Choroid plexus epithelial cell (primary cell): Measurements from ENCODE around the gene TMEM132D.
A peak's percentile ranks its signal among the peaks of the same experiment; 100 is the strongest.
"Not testable (repeated sequence)": the region's sequence is repeated elsewhere in the genome, so short reads cannot be mapped to it uniquely, and the experiment has no call there.

Source experiments
- DNase-seq: peaks from one replicate; pipeline ENCODE4 v3.0.0-alpha.2; 2010; ENCODE audit warnings: low read depth
- H3K4me3 ChIP-seq: 2 replicates; pipeline ENCODE4 v1.5.1; 2011; ENCODE audit warnings: low read depth, mild to moderate bottlenecking, control low read depth, low read length, moderate library complexity
- CTCF ChIP-seq: conservative IDR thresholded peaks from 2 replicates; pipeline ENCODE4 v1.5.1; 2011; ENCODE audit warnings: low read depth, mild to moderate bottlenecking, control low read depth, inconsistent platforms, low read length, moderate library complexity

The TMEM132D gene

DNA sequence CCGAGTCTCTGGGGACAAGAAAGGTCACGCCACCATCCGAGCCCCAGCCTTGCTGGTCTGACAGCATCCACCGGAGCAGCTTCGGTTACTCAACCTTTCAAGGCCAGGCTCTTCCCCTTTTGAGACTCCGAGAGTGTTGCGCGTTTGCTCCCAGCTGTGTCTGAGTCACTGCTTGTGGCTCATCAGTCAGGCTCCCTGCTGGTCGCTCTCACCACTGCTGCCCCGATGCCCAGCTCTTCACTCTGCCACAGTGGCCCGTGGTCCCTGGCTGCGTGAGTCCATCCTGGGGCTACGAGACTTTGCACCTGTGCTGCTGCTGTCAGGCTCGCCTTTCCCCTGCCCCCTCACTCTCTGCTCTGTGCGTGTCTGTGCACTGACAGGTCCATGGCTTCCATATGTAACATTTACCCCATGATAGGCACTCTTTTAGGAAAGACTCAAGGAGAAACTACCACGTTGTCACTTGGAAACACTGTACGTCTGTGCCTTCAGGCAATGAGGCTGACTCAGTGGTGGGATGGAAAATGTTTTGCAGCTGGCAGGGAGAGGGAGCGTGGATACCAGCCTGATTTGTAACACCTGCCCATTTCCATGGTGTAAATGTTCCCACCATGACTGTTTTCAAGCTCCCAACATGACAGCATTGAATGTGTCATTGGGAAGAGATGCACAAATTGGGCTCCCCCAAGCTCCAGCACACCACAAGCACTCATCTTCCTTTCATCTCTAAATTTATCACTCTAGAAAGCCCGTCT, 350.7 kb downstream of the TMEM132D start:
- no peak for TF ChIP-seq CTCF
- no peak overlapping the region for H3K4me3 ChIP-seq
- DNase-seq = peak; percentile 72

GRCh38 chr12:129551441-129551840, 352.4 kb downstream of the TMEM132D start:
- TF ChIP-seq CTCF = no peak
- DNase-seq = no peak
- H3K4me3 ChIP-seq = no peak overlapping the region

GRCh38 chr12:129550353-129550752, 353.5 kb downstream of the TMEM132D start:
- H3K4me3 ChIP-seq = no peak overlapping the region
- TF ChIP-seq CTCF = no peak
- no peak for DNase-seq

GRCh38 chr12:129549656-129550055, 354.2 kb downstream of the TMEM132D start:
- no peak overlapping the region for H3K4me3 ChIP-seq
- DNase-seq = no peak
- no peak for TF ChIP-seq CTCF

DNA sequence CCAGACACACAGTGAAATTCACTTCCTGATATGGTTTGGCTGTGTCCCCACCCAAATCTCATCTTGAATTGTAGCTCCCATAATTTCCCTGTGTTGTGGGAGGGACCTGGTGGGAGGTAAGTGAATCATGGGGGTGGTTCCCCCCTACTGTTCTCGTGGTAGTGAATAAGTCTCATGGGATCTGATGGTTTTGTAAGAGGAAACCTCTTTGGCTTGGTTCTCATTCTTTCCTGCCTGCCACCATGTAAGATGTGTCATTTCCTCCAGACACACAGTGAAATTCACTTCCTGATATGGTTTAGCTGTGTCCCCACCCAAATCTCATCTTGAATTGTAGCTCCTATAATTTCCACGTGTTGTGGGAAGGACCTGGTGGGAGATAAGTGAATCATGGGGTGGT, 354.8 kb downstream of the TMEM132D start:
- not testable (repeated sequence) for DNase-seq, H3K4me3 ChIP-seq

GRCh38 chr12:129544716-129545115, 359.1 kb downstream of the TMEM132D start:
- TF ChIP-seq CTCF = no peak

DNA sequence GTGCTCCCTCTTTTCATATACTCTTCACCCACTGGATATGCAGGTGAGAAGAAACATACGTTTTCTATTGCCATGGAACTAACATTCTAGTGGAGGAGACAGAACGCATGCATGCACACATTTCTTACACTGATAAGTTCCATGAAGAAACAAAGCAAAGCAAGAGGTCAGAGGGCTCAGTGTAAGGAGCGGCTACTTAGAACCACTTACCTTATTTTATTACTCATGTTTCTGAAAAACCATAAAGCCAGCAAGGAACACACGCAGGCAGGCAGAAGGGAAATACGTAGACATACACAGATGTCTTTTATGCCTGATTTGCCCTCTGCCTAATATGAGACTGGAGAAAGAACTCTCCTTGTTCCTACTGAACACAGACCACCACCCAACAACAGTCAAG, 362.9 kb downstream of the TMEM132D start:
- no peak for DNase-seq
- TF ChIP-seq CTCF = no peak

More at GRCh38 chr12:129544716-129545115, 359.1 kb downstream of the TMEM132D start:
- H3K4me3 ChIP-seq = no peak overlapping the region
- DNase-seq = no peak

More for the DNA sequence above, 362.9 kb downstream of the TMEM132D start:
- H3K4me3 ChIP-seq = no peak overlapping the region
